C4-2B (cell line): ENCODE results near the gene AGK.
A peak's percentile ranks its signal among the peaks of the same experiment; 100 is the strongest.
"Not testable (repeated sequence)": the region's sequence is repeated elsewhere in the genome, so short reads cannot be mapped to it uniquely, and the experiment has no call there.

Source experiments
- H3K27ac ChIP-seq: fragments of 450-650 bp; 2 replicates; pipeline ENCODE4 v1.5.1; 2017
- ZFX ChIP-seq: fragments of 450-650 bp; IDR thresholded peaks from 2 replicates; pipeline ENCODE4 v1.6.1; 2017
- TF ChIP-seq, protein P1 (sequence below): fragments of 450-650 bp; conservative IDR thresholded peaks from 2 replicates; pipeline ENCODE4 v1.5.1; 2017; ENCODE audit warnings: mild to moderate bottlenecking

The AGK gene

DNA sequence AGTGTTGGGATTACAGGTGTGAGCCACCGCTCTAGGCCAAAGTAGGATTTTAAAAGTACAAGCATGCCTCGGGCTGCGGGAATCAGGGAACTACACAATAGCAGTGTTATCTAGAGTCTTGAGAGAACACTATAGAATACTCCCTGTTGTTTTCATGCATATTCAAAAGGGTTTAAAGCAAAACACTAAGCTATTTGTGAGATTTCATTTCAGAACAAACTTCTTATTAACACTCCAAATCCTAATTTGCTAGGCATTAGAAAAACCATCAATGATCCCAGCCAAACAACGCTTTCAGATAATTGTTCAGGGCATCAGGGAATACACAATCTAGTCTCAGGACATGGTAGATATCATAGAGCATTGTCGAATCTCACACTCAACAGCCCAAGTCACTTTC, 136.8 kb downstream of the AGK start:
- no peak overlapping the region for H3K27ac ChIP-seq
- TF ChIP-seq, protein P1, sequence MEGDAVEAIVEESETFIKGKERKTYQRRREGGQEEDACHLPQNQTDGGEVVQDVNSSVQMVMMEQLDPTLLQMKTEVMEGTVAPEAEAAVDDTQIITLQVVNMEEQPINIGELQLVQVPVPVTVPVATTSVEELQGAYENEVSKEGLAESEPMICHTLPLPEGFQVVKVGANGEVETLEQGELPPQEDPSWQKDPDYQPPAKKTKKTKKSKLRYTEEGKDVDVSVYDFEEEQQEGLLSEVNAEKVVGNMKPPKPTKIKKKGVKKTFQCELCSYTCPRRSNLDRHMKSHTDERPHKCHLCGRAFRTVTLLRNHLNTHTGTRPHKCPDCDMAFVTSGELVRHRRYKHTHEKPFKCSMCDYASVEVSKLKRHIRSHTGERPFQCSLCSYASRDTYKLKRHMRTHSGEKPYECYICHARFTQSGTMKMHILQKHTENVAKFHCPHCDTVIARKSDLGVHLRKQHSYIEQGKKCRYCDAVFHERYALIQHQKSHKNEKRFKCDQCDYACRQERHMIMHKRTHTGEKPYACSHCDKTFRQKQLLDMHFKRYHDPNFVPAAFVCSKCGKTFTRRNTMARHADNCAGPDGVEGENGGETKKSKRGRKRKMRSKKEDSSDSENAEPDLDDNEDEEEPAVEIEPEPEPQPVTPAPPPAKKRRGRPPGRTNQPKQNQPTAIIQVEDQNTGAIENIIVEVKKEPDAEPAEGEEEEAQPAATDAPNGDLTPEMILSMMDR = no peak
- TF ChIP-seq ZFX = no peak

DNA sequence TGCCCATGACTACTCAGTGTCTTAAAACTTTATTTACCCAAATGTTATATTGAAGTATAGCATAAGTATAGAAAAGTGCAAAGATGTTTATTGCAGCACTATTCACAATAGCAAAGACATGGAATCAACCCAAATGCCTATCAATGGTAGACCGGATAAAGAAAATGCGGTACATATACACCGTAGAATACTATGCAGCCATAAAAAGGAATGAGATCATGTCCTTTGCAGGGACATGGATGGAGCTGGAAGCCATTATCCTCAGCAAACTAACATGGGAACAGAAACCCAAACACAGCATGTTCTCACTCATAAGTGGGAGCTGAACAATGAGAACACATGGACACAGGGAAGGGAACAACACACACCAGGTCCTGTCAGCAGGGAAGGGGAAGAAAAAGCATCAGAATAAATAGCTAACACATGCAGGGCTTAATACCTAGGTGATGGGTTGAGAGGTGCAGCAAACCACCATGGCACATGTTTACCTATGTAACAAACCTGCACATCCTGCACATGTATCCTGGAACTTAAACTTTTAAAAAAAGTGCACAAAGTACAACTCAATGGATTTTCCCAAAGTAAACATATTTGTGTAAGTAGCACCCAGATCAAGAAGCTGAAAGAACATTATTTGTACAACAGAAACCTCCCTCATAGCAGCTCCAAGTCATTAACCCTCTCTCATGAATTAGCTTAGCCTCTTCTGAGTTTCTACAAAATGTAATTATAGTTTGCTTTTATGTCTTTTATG, 138.0 kb downstream of the AGK start:
- H3K27ac ChIP-seq = not testable (repeated sequence)

DNA sequence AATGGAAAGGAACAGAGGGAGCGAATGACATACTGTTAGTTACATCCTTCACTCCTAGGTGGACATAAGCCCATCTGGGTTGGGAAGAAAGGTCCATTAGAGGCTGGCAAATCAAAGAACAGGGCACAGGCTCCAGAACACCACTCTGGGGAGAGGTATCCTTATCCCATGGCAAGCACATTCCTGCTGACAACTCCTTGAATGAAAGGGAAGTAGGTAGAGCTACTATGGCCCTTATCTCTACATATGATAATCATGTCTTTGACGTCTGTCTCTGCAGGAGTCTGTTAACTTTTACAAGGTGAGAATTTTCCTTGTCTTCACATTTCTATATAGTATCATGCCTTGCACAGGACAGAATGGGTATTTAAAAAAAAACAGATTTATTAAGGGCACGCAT, 140.3 kb downstream of the AGK start:
- H3K27ac ChIP-seq = no peak overlapping the region
- TF ChIP-seq, protein P1 = no peak
- TF ChIP-seq ZFX = no peak

DNA sequence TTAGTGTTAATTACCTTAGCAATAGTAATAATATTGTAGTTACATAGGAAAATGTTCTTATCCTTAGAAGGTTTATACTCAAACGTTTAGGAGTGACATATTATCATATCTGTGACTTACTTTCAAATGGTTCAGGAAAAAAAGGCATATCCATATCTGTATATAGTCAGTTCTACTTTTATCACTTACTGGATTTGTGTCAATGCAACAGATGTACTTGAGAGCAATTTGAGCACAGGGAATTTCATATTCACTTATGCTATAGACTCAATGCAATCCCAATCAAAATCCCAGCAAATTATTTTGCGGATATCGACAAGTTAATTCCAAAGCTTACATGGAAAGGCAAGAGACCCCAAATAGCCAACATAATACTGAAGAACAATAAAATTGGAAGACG, 140.8 kb downstream of the AGK start:
- no peak overlapping the region for H3K27ac ChIP-seq
- TF ChIP-seq ZFX = no peak
- TF ChIP-seq, protein P1 = no peak

DNA sequence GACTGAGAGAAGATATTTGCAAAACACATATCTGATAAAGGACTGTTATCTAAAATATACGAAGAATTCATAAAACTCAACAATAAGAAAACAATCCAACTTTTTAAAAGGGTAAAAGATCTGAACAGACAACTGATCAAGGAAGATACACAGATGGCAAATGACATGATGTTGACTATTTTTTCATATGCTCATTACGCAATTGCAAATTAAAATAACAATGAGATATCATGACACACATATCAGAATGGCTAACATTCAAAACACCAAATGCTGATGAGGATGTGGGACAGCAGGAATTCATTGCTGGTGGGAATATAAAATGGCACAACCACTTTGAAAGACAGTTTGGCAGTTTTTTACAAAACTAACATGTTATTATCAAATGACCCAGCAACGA, 141.9 kb downstream of the AGK start:
- H3K27ac ChIP-seq = no peak overlapping the region
- TF ChIP-seq, protein P1 = no peak
- TF ChIP-seq ZFX = no peak

DNA sequence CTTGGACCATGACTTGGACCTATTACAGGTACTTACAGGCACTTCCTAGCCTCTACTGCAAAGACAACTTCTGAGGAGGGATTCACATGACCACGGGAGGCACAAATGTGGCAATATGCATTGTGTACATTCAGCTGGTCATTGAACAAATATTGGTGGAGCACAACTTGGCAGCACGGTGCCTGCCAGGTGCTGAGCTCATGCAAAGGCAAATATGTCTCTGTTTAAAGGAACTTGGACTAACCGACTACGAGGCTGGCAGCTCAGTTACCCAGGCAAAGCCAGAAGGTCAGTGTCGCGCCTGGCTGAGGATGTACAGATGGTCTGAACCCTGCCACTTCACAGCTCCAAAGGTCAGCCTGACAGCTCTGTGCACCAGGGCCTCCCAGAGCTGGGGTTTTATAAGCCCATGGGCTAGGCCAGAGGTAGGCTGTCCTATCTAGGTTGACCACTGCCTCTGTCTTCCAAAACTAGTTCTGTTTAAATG, 144.6 kb downstream of the AGK start:
- peak overlapping the region; percentile 60 for H3K27ac ChIP-seq
- TF ChIP-seq, protein P1 = no peak
- TF ChIP-seq ZFX = no peak

DNA sequence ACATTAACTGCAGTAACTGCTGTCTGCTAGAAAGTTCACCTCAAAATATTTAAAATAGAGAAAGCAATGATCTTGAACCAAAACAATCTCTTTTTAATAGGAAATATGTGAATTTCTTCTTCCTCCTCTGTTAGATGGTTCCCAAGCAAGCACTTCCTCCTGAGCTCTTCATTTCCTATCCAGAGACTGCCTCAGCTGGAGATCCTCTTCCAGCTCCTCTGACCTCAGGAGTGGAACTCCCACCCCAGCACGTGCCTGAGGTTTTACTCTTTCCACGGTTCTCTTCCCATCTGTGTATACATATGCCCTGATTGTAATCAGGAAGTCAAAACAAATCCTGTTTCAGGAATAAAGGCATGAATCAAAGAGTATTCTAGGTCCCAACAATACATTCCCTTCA, 145.1 kb downstream of the AGK start:
- peak overlapping the region; percentile 60 for H3K27ac ChIP-seq

More for the DNA sequence above, 145.1 kb downstream of the AGK start:
- no peak for TF ChIP-seq ZFX
- TF ChIP-seq, protein P1 = no peak
